Adipocyte (in vitro differentiated cells): ENCODE measurements around the gene DUS4L.

Experiments used
- DNase-seq: peaks from one replicate; pipeline ENCODE4 v3.0.0-alpha.2; 2015; ENCODE audit warnings: low read depth
- H3K27me3 ChIP-seq: replicated peaks from 2 replicates; pipeline ENCODE4 v1.7.0; 2013; ENCODE audit warnings: mild to moderate bottlenecking, low read length, moderate library complexity; ENCODE audit not compliant: control insufficient read depth, insufficient read depth
- H3K36me3 ChIP-seq: 2 replicates; pipeline ENCODE4 v1.7.0; 2013; ENCODE audit warnings: low read length, mild to moderate bottlenecking, moderate library complexity; ENCODE audit not compliant: control insufficient read depth, insufficient read depth, severe bottlenecking
- H3K4me1 ChIP-seq: 2 replicates; pipeline ENCODE4 v1.7.0; 2013; ENCODE audit warnings: mild to moderate bottlenecking, low read length, moderate library complexity; ENCODE audit not compliant: control insufficient read depth, insufficient read depth
- H3K4me3 ChIP-seq: 2 replicates; pipeline ENCODE4 v1.7.0; 2013; ENCODE audit warnings: mild to moderate bottlenecking, low read length, moderate library complexity
- H3K9ac ChIP-seq: 2 replicates; pipeline ENCODE4 v1.7.0; 2013; ENCODE audit warnings: mild to moderate bottlenecking, low read length, moderate library complexity
- H3K9me3 ChIP-seq: 2 replicates; pipeline ENCODE4 v1.7.0; 2013; ENCODE audit warnings: mild to moderate bottlenecking, low read length, moderate library complexity; ENCODE audit not compliant: control insufficient read depth

Gene DUS4L

GRCh38 chr7:107622894-107623293 is 59.1 kb downstream of the DUS4L start:
- no peak overlapping the region for H3K9ac ChIP-seq
- no peak for DNase-seq
- H3K36me3 ChIP-seq = peaks cover 5% of the 10 kb centered on the region
- H3K4me1 ChIP-seq = peaks cover 11% of the 10 kb centered on the region
- no peaks in the 10 kb centered on the region for H3K27me3 ChIP-seq
- no peak overlapping the region for H3K4me3 ChIP-seq
- no peaks in the 10 kb centered on the region for H3K9me3 ChIP-seq

DNA sequence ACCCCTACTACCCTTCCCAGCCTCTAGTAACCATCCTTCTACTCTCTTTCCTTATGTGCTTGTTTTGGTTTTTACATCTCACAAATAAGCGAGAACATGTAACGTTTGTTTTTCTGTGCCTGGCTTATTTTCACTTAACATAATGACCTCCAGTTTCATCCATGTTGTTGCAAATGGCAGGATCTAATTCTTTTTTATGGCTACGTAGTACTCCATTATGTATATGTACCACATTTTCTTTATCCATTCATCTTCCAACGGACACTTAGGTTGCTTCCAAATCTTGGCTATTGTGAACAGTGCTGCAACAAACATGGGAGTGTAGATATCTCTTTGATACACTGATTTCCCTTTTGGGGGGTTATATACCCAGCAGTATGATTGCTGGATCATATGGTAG is 63.2 kb downstream of the DUS4L start:
- Histone ChIP-seq H3K9ac (no peak overlapping the region), H3K4me1 (peaks cover 10% of the 10 kb centered on the region), H3K36me3 (no peaks in the 10 kb centered on the region), H3K27me3 (no peaks in the 10 kb centered on the region), H3K4me3 (no peak overlapping the region), H3K9me3 (no peaks in the 10 kb centered on the region)
- no peak for DNase-seq
